Neural cell (in vitro differentiated cells): Measurements from ENCODE around the gene IPO13.

ENCODE experiments used
- EZH2 ChIP-seq: fragments of 200-600, 300-800 bp; shearing (Covaris generic), sonication (generic); IDR thresholded peaks from 2 replicates; pipeline ENCODE4 v1.6.1; 2014; ENCODE audit warnings: antibody characterized with exemption, low read length, borderline replicate concordance, mild to moderate bottlenecking; ENCODE audit not compliant: insufficient read depth, poor library complexity, severe bottlenecking
- TAF1 ChIP-seq: IDR thresholded peaks from 2 replicates; pipeline ENCODE4 v1.6.1; 2012; ENCODE audit warnings: low read depth
- TF ChIP-seq, protein P1 (sequence below): fragments of 450-650 bp; IDR thresholded peaks from 2 replicates; pipeline ENCODE4 v1.5.1; 2014; ENCODE audit warnings: antibody characterized with exemption, mild to moderate bottlenecking, moderate library complexity; ENCODE audit not compliant: poor library complexity, severe bottlenecking

DNA sequence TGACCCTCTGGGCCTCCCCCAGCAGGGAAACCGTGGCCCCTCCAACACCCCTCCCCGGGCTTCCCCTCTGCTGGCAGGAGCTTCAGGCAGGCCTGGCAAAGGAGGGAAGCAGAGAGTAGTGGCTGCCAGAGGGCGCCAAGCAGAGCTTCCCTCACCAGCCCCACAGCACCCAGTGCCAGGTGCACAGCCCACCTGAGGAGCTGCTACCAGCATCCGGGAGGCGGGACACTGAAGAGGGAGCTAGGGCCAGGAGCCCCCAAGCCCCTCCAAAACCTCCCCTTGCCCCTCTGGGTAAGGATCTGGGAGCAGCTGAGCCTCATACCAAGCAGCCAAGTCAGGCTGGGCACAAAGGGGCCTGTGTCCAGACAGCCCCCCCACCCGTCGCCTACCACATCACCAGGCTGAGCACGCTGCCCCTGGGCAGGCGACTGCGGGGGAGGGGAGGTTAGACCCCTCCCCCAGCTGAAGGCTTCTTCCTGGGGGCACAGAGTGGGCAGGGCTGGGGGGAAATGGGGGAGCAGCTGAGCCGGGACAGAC, 64.3 kb downstream of the IPO13 start:
- TF ChIP-seq, protein P1, sequence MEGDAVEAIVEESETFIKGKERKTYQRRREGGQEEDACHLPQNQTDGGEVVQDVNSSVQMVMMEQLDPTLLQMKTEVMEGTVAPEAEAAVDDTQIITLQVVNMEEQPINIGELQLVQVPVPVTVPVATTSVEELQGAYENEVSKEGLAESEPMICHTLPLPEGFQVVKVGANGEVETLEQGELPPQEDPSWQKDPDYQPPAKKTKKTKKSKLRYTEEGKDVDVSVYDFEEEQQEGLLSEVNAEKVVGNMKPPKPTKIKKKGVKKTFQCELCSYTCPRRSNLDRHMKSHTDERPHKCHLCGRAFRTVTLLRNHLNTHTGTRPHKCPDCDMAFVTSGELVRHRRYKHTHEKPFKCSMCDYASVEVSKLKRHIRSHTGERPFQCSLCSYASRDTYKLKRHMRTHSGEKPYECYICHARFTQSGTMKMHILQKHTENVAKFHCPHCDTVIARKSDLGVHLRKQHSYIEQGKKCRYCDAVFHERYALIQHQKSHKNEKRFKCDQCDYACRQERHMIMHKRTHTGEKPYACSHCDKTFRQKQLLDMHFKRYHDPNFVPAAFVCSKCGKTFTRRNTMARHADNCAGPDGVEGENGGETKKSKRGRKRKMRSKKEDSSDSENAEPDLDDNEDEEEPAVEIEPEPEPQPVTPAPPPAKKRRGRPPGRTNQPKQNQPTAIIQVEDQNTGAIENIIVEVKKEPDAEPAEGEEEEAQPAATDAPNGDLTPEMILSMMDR = no peak
- no peak for TF ChIP-seq TAF1
- no peak for TF ChIP-seq EZH2
